A549 treated with ZK216348 at 1 μM for 4 hours (cell line): ENCODE data around the gene FYB2. TPM values are rescaled to one million over a fixed set of nuclear protein-coding genes. Genes with fewer than 3 reads are reported as not detected.

ENCODE experiments used
- total RNA-seq: library from RNA; stranded (reverse); fragments of 200-300 nt; extraction: Qiagen RNA extraction; gene quantifications from 5 replicates; pipeline ENCODE4 v1.2.3, GENCODE V29; 2022; ENCODE audit warnings: low read depth

The FYB2 gene
- not detected in 5 replicates for total RNA-seq

GRCh38 chr1:56819387-56819899 is at the start of gene FYB2:
TSS of gene FYB2 (minus strand) at chr1:56819404. CDS start at chr1:56819290, 114 bp downstream.

GRCh38 chr1:56854521-56855099 is 35.4 kb upstream of the FYB2 start, which contains the start of gene C8A:
TSS of gene C8A (plus strand) at chr1:56854797. CDS start at chr1:56854902, 105 bp downstream.

Other genes with a start within 250 kb of the FYB2 start
- 27.0 to 33.9 TPM (median 31.6 TPM) in 5 replicates for gene PLPP3, start 239.8 kb downstream of the FYB2 start, total RNA-seq
- 1.3 to 2.8 TPM (median 2.3 TPM) in 5 replicates for gene PRKAA2, start 174.1 kb downstream of the FYB2 start, total RNA-seq
- not detected in 5 replicates for gene C8A, start 35.4 kb upstream of the FYB2 start, total RNA-seq
- gene C8B, start 146.6 kb upstream of the FYB2 start, total RNA-seq, result not detected in 5 replicates